ENCODE measurements around the gene PALM. TPM values are rescaled to one million over a fixed set of nuclear protein-coding genes. Genes with fewer than 3 reads are reported as not detected.

Gene PALM
- total RNA-seq, 1 donor, result 5.7 TPM

DNA sequence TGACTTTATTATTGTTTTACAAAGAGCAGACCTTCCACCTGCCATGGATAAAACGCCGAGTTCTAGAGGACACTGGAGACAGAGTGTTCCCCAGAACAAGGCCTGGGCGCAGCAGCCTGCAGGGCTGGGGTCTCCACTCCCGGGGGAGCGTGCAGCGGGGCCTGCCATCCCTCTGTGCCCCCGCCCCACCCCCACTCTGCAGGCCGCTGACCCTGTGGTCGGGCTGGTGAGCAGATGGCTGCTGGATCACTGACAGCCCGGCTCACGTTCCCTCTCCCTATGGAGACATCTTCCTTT is 79.9 kb downstream of the PALM start:
- H3K4me3 ChIP-seq (ENCODE audit: low read depth, low read length), result no peak overlapping the region
- TF ChIP-seq, protein P1, sequence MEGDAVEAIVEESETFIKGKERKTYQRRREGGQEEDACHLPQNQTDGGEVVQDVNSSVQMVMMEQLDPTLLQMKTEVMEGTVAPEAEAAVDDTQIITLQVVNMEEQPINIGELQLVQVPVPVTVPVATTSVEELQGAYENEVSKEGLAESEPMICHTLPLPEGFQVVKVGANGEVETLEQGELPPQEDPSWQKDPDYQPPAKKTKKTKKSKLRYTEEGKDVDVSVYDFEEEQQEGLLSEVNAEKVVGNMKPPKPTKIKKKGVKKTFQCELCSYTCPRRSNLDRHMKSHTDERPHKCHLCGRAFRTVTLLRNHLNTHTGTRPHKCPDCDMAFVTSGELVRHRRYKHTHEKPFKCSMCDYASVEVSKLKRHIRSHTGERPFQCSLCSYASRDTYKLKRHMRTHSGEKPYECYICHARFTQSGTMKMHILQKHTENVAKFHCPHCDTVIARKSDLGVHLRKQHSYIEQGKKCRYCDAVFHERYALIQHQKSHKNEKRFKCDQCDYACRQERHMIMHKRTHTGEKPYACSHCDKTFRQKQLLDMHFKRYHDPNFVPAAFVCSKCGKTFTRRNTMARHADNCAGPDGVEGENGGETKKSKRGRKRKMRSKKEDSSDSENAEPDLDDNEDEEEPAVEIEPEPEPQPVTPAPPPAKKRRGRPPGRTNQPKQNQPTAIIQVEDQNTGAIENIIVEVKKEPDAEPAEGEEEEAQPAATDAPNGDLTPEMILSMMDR (IDR thresholded peaks at IDR 0.05; ENCODE audit: insufficient read depth, low read length), result no peak
- no peak for DNase-seq (ENCODE audit: low read depth)

- TF ChIP-seq, protein P1 (IDR thresholded peaks at IDR 0.05; ENCODE audit: insufficient read depth, low read length), result no peak
- H3K4me3 ChIP-seq (ENCODE audit: low read depth, low read length), result no peak overlapping the region
- no peak for DNase-seq (ENCODE audit: low read depth)
Measured at GRCh38 chr19:788983-789700, 80.4 kb downstream of the PALM start.

- TF ChIP-seq, protein P1 (IDR thresholded peaks at IDR 0.05; ENCODE audit: insufficient read depth, low read length), result no peak
- no peak for DNase-seq (ENCODE audit: low read depth)
- H3K4me3 ChIP-seq (ENCODE audit: low read depth, low read length), result no peak overlapping the region
Measured at GRCh38 chr19:789701-790060, 80.9 kb downstream of the PALM start.

DNA sequence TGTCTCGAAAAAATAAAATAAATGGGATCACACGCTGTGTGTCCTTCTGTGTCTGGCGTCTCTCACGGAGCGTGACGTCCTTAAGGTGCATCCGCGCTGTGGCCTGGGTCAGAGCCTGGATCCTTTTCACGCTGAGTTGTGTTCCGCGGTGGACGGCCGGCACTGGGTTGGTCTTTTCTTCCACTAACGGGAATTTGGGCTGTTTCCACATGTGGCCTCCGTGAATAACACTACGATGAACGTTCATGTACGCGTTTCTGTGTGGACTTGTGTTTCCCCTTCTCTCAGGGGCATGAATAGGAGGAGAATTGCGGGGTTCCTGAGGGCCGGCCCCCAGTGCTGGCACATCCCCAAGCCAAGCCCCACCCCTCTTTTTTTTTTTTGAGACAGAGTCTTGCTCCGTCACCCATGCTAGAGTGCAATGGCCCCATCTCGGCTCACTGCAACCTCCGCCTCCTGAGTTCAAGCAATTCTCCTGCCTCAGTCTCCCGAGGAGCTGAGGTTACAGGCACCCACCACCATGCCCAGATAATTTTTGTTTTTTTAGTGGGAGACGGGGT is 82.4 kb downstream of the PALM start:
- TF ChIP-seq, protein P1 (IDR thresholded peaks at IDR 0.05; ENCODE audit: insufficient read depth, low read length), result no peak
- H3K4me3 ChIP-seq (ENCODE audit: low read depth, low read length), result no peak overlapping the region
- no peak for DNase-seq (ENCODE audit: low read depth)

DNA sequence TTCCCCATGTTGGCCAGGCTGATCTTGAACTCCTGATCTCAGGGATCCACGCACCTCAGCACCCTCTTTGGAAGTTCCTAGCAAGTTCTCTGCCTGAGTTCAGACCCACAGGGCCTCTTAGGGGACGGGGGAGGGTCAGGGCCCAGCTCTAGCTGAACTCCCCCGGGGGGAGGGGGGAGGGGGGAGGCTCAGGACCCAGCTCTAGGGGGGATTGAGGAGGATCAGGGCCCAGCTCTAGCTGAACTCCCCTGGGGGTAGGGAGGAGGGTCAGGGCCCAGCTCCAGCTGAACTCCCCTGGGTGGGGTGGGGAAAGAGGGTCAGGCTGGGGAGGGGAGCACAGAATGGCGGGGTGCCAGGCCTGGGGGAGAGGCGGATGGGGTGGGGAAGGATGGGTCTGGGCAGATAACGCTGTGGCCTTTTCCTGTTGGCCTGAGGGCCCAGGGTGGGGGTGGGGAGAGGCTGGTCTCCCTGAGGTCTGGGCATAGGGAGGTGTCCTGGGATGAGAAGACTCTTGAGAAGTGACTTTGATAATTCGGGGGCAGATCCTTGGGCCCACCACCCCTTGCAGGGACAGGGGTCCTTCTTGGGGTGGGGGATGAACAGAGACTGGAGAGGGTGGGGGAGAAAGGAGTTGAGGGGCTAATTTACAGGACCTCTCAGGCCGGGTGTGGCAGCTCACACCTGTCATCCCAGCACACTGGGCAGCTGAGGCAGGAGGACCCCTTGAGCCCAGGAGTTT is 83.0 kb downstream of the PALM start:
- DNase-seq (ENCODE audit: low read depth), result no peak
- TF ChIP-seq, protein P1 (IDR thresholded peaks at IDR 0.05; ENCODE audit: insufficient read depth, low read length), result no peak
- H3K4me3 ChIP-seq (ENCODE audit: low read depth, low read length), result no peak overlapping the region

GRCh38 chr19:792306-792885 is 83.7 kb downstream of the PALM start:
- no peak for DNase-seq (ENCODE audit: low read depth)
- TF ChIP-seq, protein P1 (IDR thresholded peaks at IDR 0.05; ENCODE audit: insufficient read depth, low read length), result no peak

More at GRCh38 chr19:792306-792885, 83.7 kb downstream of the PALM start:
- no peak overlapping the region for H3K4me3 ChIP-seq (ENCODE audit: low read depth, low read length)

All from fibroblast of the aortic adventitia (primary cell).